Measurements from ENCODE around the gene DHX30. TPM values are rescaled to one million over a fixed set of nuclear protein-coding genes. Genes with fewer than 3 reads are reported as not detected.
A peak's percentile ranks its signal among the peaks of the same experiment; 100 is the strongest.

Gene DHX30
- total RNA-seq, 1 donor = 59.4 TPM

DNA sequence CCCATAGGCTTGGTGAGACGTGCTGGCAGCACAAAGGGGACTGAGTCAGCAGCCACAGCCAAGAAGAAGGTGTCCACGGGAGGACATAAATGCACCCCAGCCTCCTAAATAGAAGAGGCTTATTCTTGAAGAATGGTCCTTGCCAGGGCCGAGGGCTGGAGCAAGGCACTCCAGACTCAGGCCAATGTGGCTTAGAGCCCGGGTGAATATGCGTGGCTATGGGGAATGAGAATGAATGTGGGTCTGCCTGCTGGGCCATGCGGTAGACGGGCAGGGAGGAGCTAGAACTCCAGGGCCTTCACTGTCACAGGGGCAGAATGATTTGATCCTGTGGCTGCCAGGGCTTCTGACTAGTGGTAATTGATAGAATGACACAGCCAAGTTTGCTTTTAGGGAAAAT, 34.0 kb downstream of the DHX30 start:
- TF ChIP-seq, protein P1, sequence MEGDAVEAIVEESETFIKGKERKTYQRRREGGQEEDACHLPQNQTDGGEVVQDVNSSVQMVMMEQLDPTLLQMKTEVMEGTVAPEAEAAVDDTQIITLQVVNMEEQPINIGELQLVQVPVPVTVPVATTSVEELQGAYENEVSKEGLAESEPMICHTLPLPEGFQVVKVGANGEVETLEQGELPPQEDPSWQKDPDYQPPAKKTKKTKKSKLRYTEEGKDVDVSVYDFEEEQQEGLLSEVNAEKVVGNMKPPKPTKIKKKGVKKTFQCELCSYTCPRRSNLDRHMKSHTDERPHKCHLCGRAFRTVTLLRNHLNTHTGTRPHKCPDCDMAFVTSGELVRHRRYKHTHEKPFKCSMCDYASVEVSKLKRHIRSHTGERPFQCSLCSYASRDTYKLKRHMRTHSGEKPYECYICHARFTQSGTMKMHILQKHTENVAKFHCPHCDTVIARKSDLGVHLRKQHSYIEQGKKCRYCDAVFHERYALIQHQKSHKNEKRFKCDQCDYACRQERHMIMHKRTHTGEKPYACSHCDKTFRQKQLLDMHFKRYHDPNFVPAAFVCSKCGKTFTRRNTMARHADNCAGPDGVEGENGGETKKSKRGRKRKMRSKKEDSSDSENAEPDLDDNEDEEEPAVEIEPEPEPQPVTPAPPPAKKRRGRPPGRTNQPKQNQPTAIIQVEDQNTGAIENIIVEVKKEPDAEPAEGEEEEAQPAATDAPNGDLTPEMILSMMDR (IDR thresholded peaks at IDR 0.05; ENCODE audit: extremely low read depth, low read depth, low read length) = no peak
- Histone ChIP-seq H3K4me2 (ENCODE audit: insufficient read depth, low read length) (no peak overlapping the region), H3K4me3 (ENCODE audit: insufficient read depth, low read length) (no peak overlapping the region), H3K79me2 (ENCODE audit: insufficient read depth, low read length) (peaks cover 22% of the 10 kb centered on the region), H3K36me3 (ENCODE audit: insufficient read depth, low read length) (peaks cover 76% of the 10 kb centered on the region), H4K20me1 (ENCODE audit: insufficient read depth, low read length) (peaks cover 30% of the 10 kb centered on the region), H3K9me3 (ENCODE audit: low read depth, low read length) (no peaks in the 10 kb centered on the region), H3K4me1 (ENCODE audit: insufficient read depth, low read length) (no peaks in the 10 kb centered on the region), H2AFZ (ENCODE audit: low read length) (no peak overlapping the region), H3K27ac (ENCODE audit: low read depth, low read length) (no peak overlapping the region), H3K27me3 (ENCODE audit: insufficient read depth, low read length) (no peaks in the 10 kb centered on the region)
- peak; percentile 30 for DNase-seq (ENCODE audit: insufficient read length, low spot score, missing footprints)

DNA sequence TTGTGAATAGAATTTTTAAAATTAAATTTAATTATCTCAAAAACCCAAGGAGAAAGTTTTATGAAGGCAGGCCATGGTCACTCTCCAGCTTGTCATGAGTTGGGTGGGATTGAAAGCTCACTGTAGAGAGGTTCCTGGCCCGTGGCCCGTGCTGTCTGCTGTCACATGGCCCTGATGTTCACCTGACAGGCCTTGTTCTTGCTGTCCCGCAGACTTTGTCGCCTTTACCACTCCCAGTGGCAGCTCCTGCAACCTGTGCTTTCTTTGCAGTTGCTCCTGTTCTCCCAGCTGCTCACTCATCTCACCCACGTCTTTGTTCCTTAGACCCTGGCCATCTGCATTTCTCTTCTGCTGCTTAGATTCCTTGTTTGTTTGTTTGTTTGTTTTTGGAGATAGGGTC, 35.6 kb downstream of the DHX30 start:
- Histone ChIP-seq H3K9me3 (ENCODE audit: low read depth, low read length) (no peaks in the 10 kb centered on the region), H3K27ac (ENCODE audit: low read depth, low read length) (no peak overlapping the region), H3K4me2 (ENCODE audit: insufficient read depth, low read length) (no peak overlapping the region), H4K20me1 (ENCODE audit: insufficient read depth, low read length) (peaks cover 32% of the 10 kb centered on the region), H3K79me2 (ENCODE audit: insufficient read depth, low read length) (peaks cover 22% of the 10 kb centered on the region), H3K27me3 (ENCODE audit: insufficient read depth, low read length) (no peaks in the 10 kb centered on the region), H2AFZ (ENCODE audit: low read length) (no peak overlapping the region), H3K36me3 (ENCODE audit: insufficient read depth, low read length) (peaks cover 76% of the 10 kb centered on the region), H3K4me1 (ENCODE audit: insufficient read depth, low read length) (no peaks in the 10 kb centered on the region), H3K4me3 (ENCODE audit: insufficient read depth, low read length) (no peak overlapping the region)
- TF ChIP-seq, protein P1 (IDR thresholded peaks at IDR 0.05; ENCODE audit: extremely low read depth, low read depth, low read length) = no peak
- peak; percentile 65 for DNase-seq (ENCODE audit: insufficient read length, low spot score, missing footprints)

DNA sequence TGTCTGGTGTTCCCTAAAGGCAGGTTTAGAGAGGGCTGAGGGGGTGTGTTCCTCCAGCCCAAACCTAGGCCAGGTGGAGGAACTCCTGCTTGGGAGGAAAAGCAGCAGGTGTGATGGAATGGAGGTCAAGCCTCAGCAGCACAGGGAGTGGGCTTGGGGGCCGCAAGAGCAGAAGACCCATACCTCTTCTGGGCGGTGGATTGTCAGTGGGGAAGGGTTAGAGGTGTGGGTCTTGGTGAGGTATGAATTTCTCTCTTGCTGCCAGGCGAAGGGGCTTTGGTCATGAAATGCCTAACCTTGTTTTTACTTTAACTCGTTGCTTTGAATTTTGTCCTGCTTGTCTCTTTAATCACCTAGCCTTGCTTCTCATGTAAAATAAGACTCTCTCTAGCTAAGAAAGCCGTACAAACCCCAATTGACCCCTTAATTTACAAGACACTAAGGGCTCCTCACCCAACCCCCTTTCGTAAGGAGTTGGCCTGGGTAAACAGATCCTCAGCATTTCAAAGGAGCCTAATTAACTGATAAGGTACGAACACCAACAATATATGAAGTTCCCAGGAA, 38.9 kb downstream of the DHX30 start:
- H3K27ac ChIP-seq (ENCODE audit: low read depth, low read length) = no peak overlapping the region
- no peak overlapping the region for H3K4me3 ChIP-seq (ENCODE audit: insufficient read depth, low read length)
- no peaks in the 10 kb centered on the region for H3K4me1 ChIP-seq (ENCODE audit: insufficient read depth, low read length)
- DNase-seq (ENCODE audit: insufficient read length, low spot score, missing footprints) = no peak
- peaks cover 18% of the 10 kb centered on the region for H3K79me2 ChIP-seq (ENCODE audit: insufficient read depth, low read length)
- H4K20me1 ChIP-seq (ENCODE audit: insufficient read depth, low read length) = peaks cover 44% of the 10 kb centered on the region
- H3K9me3 ChIP-seq (ENCODE audit: low read depth, low read length) = no peaks in the 10 kb centered on the region
- no peak overlapping the region for H2AFZ ChIP-seq (ENCODE audit: low read length)
- TF ChIP-seq, protein P1 (IDR thresholded peaks at IDR 0.05; ENCODE audit: extremely low read depth, low read depth, low read length) = no peak
- H3K36me3 ChIP-seq (ENCODE audit: insufficient read depth, low read length) = peaks cover 82% of the 10 kb centered on the region
- no peaks in the 10 kb centered on the region for H3K27me3 ChIP-seq (ENCODE audit: insufficient read depth, low read length)
- no peak overlapping the region for H3K4me2 ChIP-seq (ENCODE audit: insufficient read depth, low read length)

DNA sequence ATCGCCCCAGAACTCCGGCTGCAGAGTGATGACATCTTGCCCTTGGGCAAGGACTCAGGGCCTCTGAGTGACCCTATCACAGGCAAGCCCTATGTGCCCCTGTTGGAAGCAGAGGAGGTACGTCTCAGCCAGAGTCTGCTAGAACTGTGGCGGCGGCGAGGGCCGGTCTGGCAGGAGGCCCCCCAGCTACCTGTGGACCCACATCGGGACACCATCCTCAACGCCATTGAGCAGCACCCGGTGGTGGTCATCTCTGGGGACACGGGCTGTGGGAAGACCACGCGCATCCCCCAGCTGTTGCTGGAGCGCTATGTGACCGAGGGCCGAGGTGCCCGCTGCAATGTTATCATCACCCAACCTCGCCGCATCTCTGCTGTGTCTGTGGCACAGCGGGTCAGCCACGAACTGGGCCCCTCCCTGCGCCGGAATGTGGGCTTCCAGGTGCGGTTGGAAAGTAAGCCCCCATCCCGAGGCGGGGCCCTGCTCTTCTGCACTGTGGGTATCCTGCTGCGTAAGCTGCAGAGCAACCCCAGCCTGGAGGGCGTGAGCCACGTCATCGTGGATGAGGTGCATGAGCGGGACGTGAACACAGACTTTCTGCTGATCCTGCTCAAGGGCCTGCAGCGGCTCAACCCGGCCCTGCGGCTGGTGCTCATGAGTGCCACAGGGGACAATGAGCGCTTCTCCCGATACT, 43.4 kb downstream of the DHX30 start:
- Histone ChIP-seq H3K27ac (ENCODE audit: low read depth, low read length) (no peak overlapping the region), H3K27me3 (ENCODE audit: insufficient read depth, low read length) (no peaks in the 10 kb centered on the region), H3K9me3 (ENCODE audit: low read depth, low read length) (no peaks in the 10 kb centered on the region), H3K4me2 (ENCODE audit: insufficient read depth, low read length) (no peak overlapping the region), H3K79me2 (ENCODE audit: insufficient read depth, low read length) (no peaks in the 10 kb centered on the region), H3K36me3 (ENCODE audit: insufficient read depth, low read length) (peaks cover 88% of the 10 kb centered on the region), H4K20me1 (ENCODE audit: insufficient read depth, low read length) (peaks cover 39% of the 10 kb centered on the region), H3K4me3 (ENCODE audit: insufficient read depth, low read length) (no peak overlapping the region), H2AFZ (ENCODE audit: low read length) (no peak overlapping the region), H3K4me1 (ENCODE audit: insufficient read depth, low read length) (no peaks in the 10 kb centered on the region)
- TF ChIP-seq, protein P1 (IDR thresholded peaks at IDR 0.05; ENCODE audit: extremely low read depth, low read depth, low read length) = no peak
- DNase-seq (ENCODE audit: insufficient read length, low spot score, missing footprints) = peak; percentile 65

Measured in osteoblast (primary cell).